Astrocyte (in vitro differentiated cells and primary cell): Measurements from ENCODE around the gene ARHGAP33. TPM values are rescaled to one million over a fixed set of nuclear protein-coding genes. Genes with fewer than 3 reads are reported as not detected.

Experiments
- DNase-seq: peaks from one replicate; pipeline ENCODE4 v3.0.0-alpha.2; 2010; ENCODE audit warnings: low read depth
- FAIRE-seq: peaks from 2 replicates; lab custom pipeline; 2011; peaks lifted over from hg19 to GRCh38; lab: Jason Lieb, UNC
- H2AFZ ChIP-seq: 2 replicates; pipeline ENCODE4 v1.6.0; 2012; ENCODE audit warnings: low read depth, low read length, inconsistent platforms
- H3K27ac ChIP-seq: 2 replicates; pipeline ENCODE4 v1.5.1; 2011; ENCODE audit warnings: low read depth, low read length, inconsistent platforms
- H3K27me3 ChIP-seq: 2 replicates; pipeline ENCODE4 v1.6.0; 2011; ENCODE audit warnings: low read length, inconsistent platforms; ENCODE audit not compliant: insufficient read depth
- H3K36me3 ChIP-seq: 2 replicates; pipeline ENCODE4 v1.5.1; 2011; ENCODE audit warnings: low read length, inconsistent platforms; ENCODE audit not compliant: insufficient read depth
- H3K4me1 ChIP-seq: 2 replicates; pipeline ENCODE4 v1.5.1; 2011; ENCODE audit warnings: low read length, inconsistent platforms; ENCODE audit not compliant: insufficient read depth
- H3K4me2 ChIP-seq: 2 replicates; pipeline ENCODE4 v1.6.0; 2012; ENCODE audit warnings: low read length, inconsistent platforms
- H3K4me3 ChIP-seq: 2 replicates; pipeline ENCODE4 v1.5.1; 2011; ENCODE audit warnings: low read depth, mild to moderate bottlenecking, low read length, inconsistent platforms; ENCODE audit not compliant: insufficient read depth
- H3K79me2 ChIP-seq: 2 replicates; pipeline ENCODE4 v1.6.0; 2012; ENCODE audit warnings: mild to moderate bottlenecking, low read length, inconsistent platforms; ENCODE audit not compliant: insufficient read depth
- H3K9ac ChIP-seq: 2 replicates; pipeline ENCODE4 v1.6.0; 2012; ENCODE audit warnings: mild to moderate bottlenecking, low read length, inconsistent platforms
- H3K9me3 ChIP-seq: 2 replicates; pipeline ENCODE4 v1.5.1; 2012; ENCODE audit warnings: low read depth, mild to moderate bottlenecking, low read length, inconsistent platforms; ENCODE audit not compliant: insufficient read depth
- H4K20me1 ChIP-seq: 2 replicates; pipeline ENCODE4 v1.6.0; 2012; ENCODE audit warnings: low read length, inconsistent platforms; ENCODE audit not compliant: insufficient read depth
- H3K27ac Mint-ChIP-seq: one replicate; pipeline ENCODE4 v1.8.0; 2021; ENCODE audit warnings: mild to moderate bottlenecking, mixed read lengths; ENCODE audit not compliant: unreplicated experiment
- H3K27me3 Mint-ChIP-seq: one replicate; pipeline ENCODE4 v1.8.0; 2021; ENCODE audit warnings: low read depth, mixed read lengths; ENCODE audit not compliant: unreplicated experiment
- H3K36me3 Mint-ChIP-seq: one replicate; pipeline ENCODE4 v1.8.0; 2021; ENCODE audit warnings: low read depth, mixed read lengths; ENCODE audit not compliant: unreplicated experiment
- H3K4me1 Mint-ChIP-seq: one replicate; pipeline ENCODE4 v1.8.0; 2021; ENCODE audit warnings: low read depth, mixed read lengths; ENCODE audit not compliant: unreplicated experiment
- H3K4me3 Mint-ChIP-seq: one replicate; pipeline ENCODE4 v1.8.0; 2021; ENCODE audit warnings: mild to moderate bottlenecking, moderate library complexity, mixed read lengths; ENCODE audit not compliant: unreplicated experiment
- H3K9me3 Mint-ChIP-seq: one replicate; pipeline ENCODE4 v1.8.0; 2021; ENCODE audit warnings: mild to moderate bottlenecking, mixed read lengths; ENCODE audit not compliant: unreplicated experiment
- CTCF ChIP-seq: IDR thresholded peaks from 2 replicates; pipeline ENCODE4 v1.5.1; 2011; ENCODE audit warnings: low read depth, mild to moderate bottlenecking, inconsistent platforms, low read length, moderate library complexity; ENCODE audit not compliant: insufficient read depth
- EZH2 ChIP-seq: IDR thresholded peaks from 2 replicates; pipeline ENCODE4 v1.6.1; 2012; ENCODE audit warnings: mild to moderate bottlenecking, low read length, inconsistent platforms; ENCODE audit not compliant: insufficient read depth
- total RNA-seq: library from RNA; stranded (reverse); gene quantifications from 2 replicates; pipeline ENCODE4 v1.2.1, GENCODE V29; 2021

The ARHGAP33 gene
- total RNA-seq, 1 donor from 2014 or later = 5.5 TPM

DNA sequence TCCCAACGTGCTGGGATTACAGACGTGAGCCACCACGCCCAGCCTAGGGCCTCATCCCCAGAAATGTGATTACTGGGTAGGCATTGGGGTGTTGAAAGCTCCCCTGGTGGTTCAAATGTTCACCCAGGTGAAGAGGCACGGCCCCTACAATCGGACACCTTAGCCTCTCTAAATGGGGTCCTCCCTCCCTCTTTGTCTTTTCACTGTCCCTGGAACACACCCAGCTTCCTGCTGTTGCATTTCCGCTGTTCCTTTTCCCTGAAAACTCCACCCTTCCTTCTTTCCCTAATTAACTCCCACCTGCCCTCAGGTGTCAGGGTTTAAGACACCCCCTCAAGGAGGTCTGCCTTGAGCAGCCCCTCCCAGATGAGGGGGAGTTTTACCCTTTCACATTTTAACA, 40.9 kb downstream of the ARHGAP33 start:
- H3K36me3 ChIP-seq = no peaks in the 10 kb centered on the region
- no peaks in the 10 kb centered on the region for H3K4me1 ChIP-seq
- H3K9ac ChIP-seq = no peak overlapping the region
- peaks cover 13% of the 10 kb centered on the region for H3K27me3 Mint-ChIP-seq
- H3K4me3 ChIP-seq = no peak overlapping the region
- H3K9me3 ChIP-seq = no peaks in the 10 kb centered on the region
- H3K4me3 Mint-ChIP-seq = no peak overlapping the region
- no peak for DNase-seq
- no peaks in the 10 kb centered on the region for H3K79me2 ChIP-seq
- H2AFZ ChIP-seq = no peak overlapping the region
- H3K36me3 Mint-ChIP-seq = no peaks in the 10 kb centered on the region
- TF ChIP-seq EZH2 (no peak), CTCF (no peak)
- no peak overlapping the region for H3K4me2 ChIP-seq
- H3K9me3 Mint-ChIP-seq = no peaks in the 10 kb centered on the region
- FAIRE-seq = no peak
- H3K27ac Mint-ChIP-seq = no peak overlapping the region
- H3K4me1 Mint-ChIP-seq = no peaks in the 10 kb centered on the region
- H3K27ac ChIP-seq = no peak overlapping the region
- peaks cover 7% of the 10 kb centered on the region for H3K27me3 ChIP-seq
- H4K20me1 ChIP-seq = no peaks in the 10 kb centered on the region

DNA sequence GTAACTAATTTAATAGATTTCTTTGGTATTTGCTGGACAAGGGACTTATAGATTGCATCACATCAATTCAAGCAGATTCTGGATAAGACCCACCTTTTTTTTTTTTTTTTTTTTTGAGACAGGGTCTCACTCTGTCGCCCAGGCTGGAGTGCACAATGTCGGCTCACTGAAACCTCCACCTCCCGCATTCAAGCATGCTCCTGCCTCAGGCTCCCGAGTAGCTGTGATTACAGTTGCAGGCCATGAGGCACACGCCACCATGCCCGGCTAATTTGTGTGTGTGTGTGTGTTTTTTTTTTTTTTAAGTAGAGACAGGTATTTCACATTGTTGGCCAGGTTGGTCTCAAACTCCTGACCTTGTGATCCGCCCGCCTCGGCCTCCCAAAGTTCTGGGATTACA, 41.5 kb downstream of the ARHGAP33 start:
- H3K4me3 ChIP-seq = no peak overlapping the region
- H3K27me3 Mint-ChIP-seq = peaks cover 10% of the 10 kb centered on the region
- peaks cover 7% of the 10 kb centered on the region for H3K27me3 ChIP-seq
- no peaks in the 10 kb centered on the region for H3K4me1 ChIP-seq
- no peak overlapping the region for H3K27ac ChIP-seq
- no peak overlapping the region for H3K27ac Mint-ChIP-seq
- H2AFZ ChIP-seq = no peak overlapping the region
- DNase-seq (no peak), FAIRE-seq (no peak)
- H3K36me3 ChIP-seq = no peaks in the 10 kb centered on the region
- no peaks in the 10 kb centered on the region for H3K9me3 ChIP-seq
- no peaks in the 10 kb centered on the region for H4K20me1 ChIP-seq
- H3K9ac ChIP-seq = no peak overlapping the region
- no peak for TF ChIP-seq CTCF
- no peak overlapping the region for H3K4me3 Mint-ChIP-seq
- no peaks in the 10 kb centered on the region for H3K79me2 ChIP-seq
- H3K36me3 Mint-ChIP-seq = no peaks in the 10 kb centered on the region
- no peaks in the 10 kb centered on the region for H3K9me3 Mint-ChIP-seq
- H3K4me1 Mint-ChIP-seq = no peaks in the 10 kb centered on the region
- H3K4me2 ChIP-seq = no peak overlapping the region

DNA sequence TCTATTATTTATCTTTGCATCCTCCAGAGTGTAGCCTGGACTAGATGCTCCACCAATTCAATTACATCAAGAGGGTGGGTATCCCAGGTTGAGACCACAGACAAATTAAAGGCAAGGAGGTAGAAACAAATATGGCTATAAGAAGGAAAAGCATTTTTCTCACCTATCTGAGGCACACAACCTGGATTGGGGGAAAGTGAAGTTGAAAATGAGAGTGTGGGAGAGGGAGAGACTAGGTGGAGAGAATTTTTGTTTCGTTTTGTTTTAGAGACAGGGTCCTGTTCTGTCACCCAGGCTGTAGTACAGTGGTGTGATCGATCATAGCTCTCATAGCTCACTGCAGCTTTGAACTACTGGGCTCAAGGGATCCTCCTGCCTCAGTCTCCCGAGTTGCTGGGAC, 43.1 kb downstream of the ARHGAP33 start:
- no peak overlapping the region for H3K4me3 Mint-ChIP-seq
- no peak overlapping the region for H3K9ac ChIP-seq
- H3K27ac Mint-ChIP-seq = no peak overlapping the region
- no peaks in the 10 kb centered on the region for H3K36me3 Mint-ChIP-seq
- peaks cover 15% of the 10 kb centered on the region for H3K27me3 Mint-ChIP-seq
- FAIRE-seq (no peak), DNase-seq (no peak)
- no peaks in the 10 kb centered on the region for H3K79me2 ChIP-seq
- no peak overlapping the region for H3K27ac ChIP-seq
- TF ChIP-seq CTCF = no peak
- H3K9me3 ChIP-seq = no peaks in the 10 kb centered on the region
- no peak overlapping the region for H3K4me2 ChIP-seq
- H3K36me3 ChIP-seq = no peaks in the 10 kb centered on the region
- no peaks in the 10 kb centered on the region for H3K4me1 ChIP-seq
- no peaks in the 10 kb centered on the region for H4K20me1 ChIP-seq
- peaks cover 4% of the 10 kb centered on the region for H3K27me3 ChIP-seq
- no peaks in the 10 kb centered on the region for H3K9me3 Mint-ChIP-seq
- H3K4me1 Mint-ChIP-seq = no peaks in the 10 kb centered on the region
- H3K4me3 ChIP-seq = no peak overlapping the region
- no peak overlapping the region for H2AFZ ChIP-seq
